H9 (cell line): Measurements from ENCODE around the gene MCU. TPM values are rescaled to one million over a fixed set of nuclear protein-coding genes. Genes with fewer than 3 reads are reported as not detected.

ENCODE experiments used
- DNase-seq: peaks from one replicate; pipeline ENCODE4 v3.0.0-alpha.2; 2017
- H2AFZ ChIP-seq: one replicate; pipeline ENCODE4 v1.6.1; 2013; ENCODE audit warnings: mild to moderate bottlenecking, low read length, control low read depth, moderate library complexity
- H2AK5ac ChIP-seq: 2 replicates; pipeline ENCODE4 v1.6.1; 2013; ENCODE audit warnings: low read length, control low read depth, mixed read lengths; ENCODE audit not compliant: insufficient read length
- H2BK120ac ChIP-seq: one replicate; pipeline ENCODE4 v1.6.1; 2013; ENCODE audit warnings: low read depth, mild to moderate bottlenecking, low read length, control low read depth, inconsistent platforms; ENCODE audit not compliant: poor library complexity, severe bottlenecking
- H2BK12ac ChIP-seq: 2 replicates; pipeline ENCODE4 v1.6.1; 2013; ENCODE audit warnings: low read length, control low read depth, mixed read lengths, low read depth; ENCODE audit not compliant: insufficient read length
- H2BK15ac ChIP-seq: 2 replicates; pipeline ENCODE4 v1.6.1; 2013; ENCODE audit warnings: low read depth, low read length, control low read depth
- H2BK20ac ChIP-seq: one replicate; pipeline ENCODE4 v1.6.1; 2013; ENCODE audit warnings: low read depth, mild to moderate bottlenecking, low read length, control low read depth, inconsistent platforms; ENCODE audit not compliant: poor library complexity, severe bottlenecking
- H2BK5ac ChIP-seq: 2 replicates; pipeline ENCODE4 v1.6.1; 2013; ENCODE audit warnings: low read length, control low read depth, mixed read lengths; ENCODE audit not compliant: insufficient read length
- H3K14ac ChIP-seq: 2 replicates; pipeline ENCODE4 v1.6.1; 2013; ENCODE audit warnings: low read length, control low read depth; ENCODE audit not compliant: insufficient read depth
- H3K18ac ChIP-seq: 2 replicates; pipeline ENCODE4 v1.6.1; 2013; ENCODE audit warnings: low read depth, mild to moderate bottlenecking, mixed read lengths, low read length, control low read depth; ENCODE audit not compliant: insufficient read length
- H3K23ac ChIP-seq: 2 replicates; pipeline ENCODE4 v1.6.1; 2013; ENCODE audit warnings: low read length, control low read depth, mixed read lengths, low read depth; ENCODE audit not compliant: insufficient read length
- H3K23me2 ChIP-seq: 2 replicates; pipeline ENCODE4 v1.6.1; 2013; ENCODE audit warnings: low read depth, mild to moderate bottlenecking, mixed read lengths, low read length, control low read depth; ENCODE audit not compliant: insufficient read length, poor library complexity, severe bottlenecking
- H3K27ac ChIP-seq: 2 replicates; pipeline ENCODE4 v1.5.1; 2013; ENCODE audit warnings: low read length, control low read depth, mixed read lengths, low read depth; ENCODE audit not compliant: insufficient read length
- H3K27me3 ChIP-seq: 2 replicates; pipeline ENCODE4 v1.6.1; 2013; ENCODE audit warnings: low read length, control low read depth, inconsistent platforms; ENCODE audit not compliant: insufficient read depth
- H3K4ac ChIP-seq: 2 replicates; pipeline ENCODE4 v1.6.1; 2013; ENCODE audit warnings: low read depth, mild to moderate bottlenecking, control low read depth, inconsistent platforms, low read length, moderate library complexity
- H3K4me1 ChIP-seq: 2 replicates; pipeline ENCODE4 v1.6.1; 2013; ENCODE audit warnings: low read length, control low read depth, inconsistent platforms; ENCODE audit not compliant: insufficient read depth
- H3K4me2 ChIP-seq: 2 replicates; pipeline ENCODE4 v1.6.1; 2013; ENCODE audit warnings: low read length, control low read depth, mixed read lengths; ENCODE audit not compliant: insufficient read length, insufficient read depth
- H3K56ac ChIP-seq: 2 replicates; pipeline ENCODE4 v1.6.1; 2013; ENCODE audit warnings: low read depth, mild to moderate bottlenecking, mixed read lengths, low read length, control low read depth; ENCODE audit not compliant: insufficient read length
- H3K79me1 ChIP-seq: 2 replicates; pipeline ENCODE4 v1.6.1; 2013; ENCODE audit warnings: low read depth, mild to moderate bottlenecking, moderate library complexity, low read length, control low read depth, inconsistent platforms; ENCODE audit not compliant: insufficient read depth, poor library complexity, severe bottlenecking
- H3K79me2 ChIP-seq: 2 replicates; pipeline ENCODE4 v1.6.1; 2013; ENCODE audit warnings: low read length, control low read depth, inconsistent platforms; ENCODE audit not compliant: insufficient read depth
- H3K9ac ChIP-seq: 2 replicates; pipeline ENCODE4 v1.6.1; 2013; ENCODE audit warnings: low read length, control low read depth, mixed read lengths; ENCODE audit not compliant: insufficient read length; ENCODE audit errors: extremely low read depth
- H3K9me3 ChIP-seq: one replicate; pipeline ENCODE4 v1.6.1; 2013; ENCODE audit warnings: low read depth, low read length, inconsistent platforms; ENCODE audit not compliant: control insufficient read depth
- H3T11ph ChIP-seq: one replicate; pipeline ENCODE4 v1.6.1; 2013; ENCODE audit warnings: mild to moderate bottlenecking, low read length, control low read depth, inconsistent platforms
- H4K20me1 ChIP-seq: one replicate; pipeline ENCODE4 v1.6.1; 2013; ENCODE audit not compliant: control insufficient read depth, insufficient read length, insufficient read depth
- H4K5ac ChIP-seq: 2 replicates; pipeline ENCODE4 v1.6.1; 2013; ENCODE audit warnings: low read depth, mild to moderate bottlenecking, mixed read lengths, low read length, control low read depth; ENCODE audit not compliant: insufficient read length
- H4K8ac ChIP-seq: replicated peaks from 2 replicates; pipeline ENCODE4 v1.6.1; 2013; ENCODE audit warnings: low read length, control low read depth, mixed read lengths, low read depth; ENCODE audit not compliant: insufficient read length
- H4K91ac ChIP-seq: 2 replicates; pipeline ENCODE4 v1.6.1; 2013; ENCODE audit warnings: low read depth, mild to moderate bottlenecking, moderate library complexity, mixed read lengths, low read length, control low read depth; ENCODE audit not compliant: insufficient read length
- H3K27ac Mint-ChIP-seq, 3 experiments: 2 replicates in 2 of 3; 3 replicates in 1 of 3; pipeline ENCODE4 v1.8.0; 2020 to 2021; ENCODE audit warnings: mixed read lengths in 3 of 3, mild to moderate bottlenecking in 1 of 3, moderate library complexity in 1 of 3
- H3K27me3 Mint-ChIP-seq: 2 replicates; pipeline ENCODE4 v1.8.0; 2021; ENCODE audit warnings: low read depth, mild to moderate bottlenecking, moderate library complexity, mixed read lengths
- H3K36me3 Mint-ChIP-seq, 3 experiments: 2 replicates in 2 of 3; 3 replicates in 1 of 3; pipeline ENCODE4 v1.8.0; 2020 to 2021; ENCODE audit warnings: low read depth in 3 of 3, mixed read lengths in 3 of 3; ENCODE audit not compliant: insufficient read depth in 1 of 3
- H3K4me1 Mint-ChIP-seq, 2 experiments: 2 replicates each; pipeline ENCODE4 v1.8.0; 2020; ENCODE audit warnings: mixed read lengths in 2 of 2
- H3K4me3 Mint-ChIP-seq, 2 experiments: 2 replicates in 1 of 2; 3 replicates in 1 of 2; pipeline ENCODE4 v1.8.0; 2020 to 2021; ENCODE audit warnings: mild to moderate bottlenecking in 2 of 2, mixed read lengths in 2 of 2, moderate library complexity in 1 of 2
- H3K9me3 Mint-ChIP-seq, 2 experiments: 2 replicates in 1 of 2; 3 replicates in 1 of 2; pipeline ENCODE4 v1.8.0; 2020; ENCODE audit warnings: mild to moderate bottlenecking in 2 of 2, mixed read lengths in 2 of 2, moderate library complexity in 1 of 2
- CTCF ChIP-seq: fragments of 200-600 bp; sonication (generic); conservative IDR thresholded peaks from 3 replicates; pipeline ENCODE4 v1.8.0; 2021; ENCODE audit warnings: antibody characterized with exemption, mild to moderate bottlenecking
- WGBS: extraction: QIAGEN DNeasy Blood & Tissue Kit; methylation state at CpG from one replicate; pipeline ENCODE4 v1.1.7; 2013; ENCODE audit warnings: missing lambda C conversion rate, low lambda C conversion rate, mixed read lengths; ENCODE audit not compliant: insufficient read length; ENCODE audit errors: extremely low coverage; 5-methylcytosine and 5-hydroxymethylcytosine counted together
- total RNA-seq: library from RNA; stranded (reverse); gene quantifications from 2 replicates; pipeline ENCODE4 v1.2.1, GENCODE V29; 2021

Gene MCU
- total RNA-seq, 1 experiment from 2014 or later = 36.6 TPM

GRCh38 chr10:72702868-72703581 lies 11.1 kb downstream of the MCU start:
- Histone ChIP-seq H2BK20ac (no peak overlapping the region), H3K14ac (no peak overlapping the region), H2AK5ac (no peak overlapping the region), H2AFZ (no peak overlapping the region), H3K27ac (no peak overlapping the region), H3K18ac (no peak overlapping the region), H2BK120ac (no peak overlapping the region), H3K9ac (no peak overlapping the region), H2BK5ac (no peak overlapping the region), H4K20me1 (no peaks in the 10 kb centered on the region), H2BK12ac (no peak overlapping the region), H2BK15ac (no peak overlapping the region), H3K56ac (no peak overlapping the region), H3K4me2 (no peak overlapping the region), H4K91ac (no peak overlapping the region), H3K23ac (no peak overlapping the region), H3K79me2 (peaks cover 12% of the 10 kb centered on the region; the same call in 1 of the 2 replicates), H3K4ac (no peak overlapping the region), H4K8ac (no peak overlapping the region), H3K27me3 (no peaks in the 10 kb centered on the region), H3K9me3 (no peaks in the 10 kb centered on the region), H3K23me2 (no peaks in the 10 kb centered on the region), H4K5ac (no peak overlapping the region), H3K79me1 (peaks cover 8% of the 10 kb centered on the region), H3K4me1 (no peaks in the 10 kb centered on the region), H3T11ph (no peak overlapping the region)
- Mint-ChIP-seq H3K27me3 (no peaks in the 10 kb centered on the region), H3K9me3 (no peaks in the 10 kb centered on the region), H3K36me3 (peaks cover 0 to 4% (median 0%) of the 10 kb centered on the region in 3 experiments; a peak in 1 of 7 replicates), H3K27ac (0 out of 7 replicates have a peak overlapping the region, but pooled peaks of 2 of the 3 experiments have one; percentile 11 to 27), H3K4me1 (peaks cover 0 to 2% of the 10 kb centered on the region in 2 experiments; a peak in 2 of 4 replicates), H3K4me3 (peak overlapping the region in 1 of 2 experiments; percentile 30; a peak in 1 of 5 replicates)
- no CpG with 5 or more reads among the region's 3 CpGs for WGBS
- DNase-seq = no peak
- TF ChIP-seq CTCF = no peak
